Erythroblast (primary cell): ENCODE data around the gene LRRC9.

Source experiments
- GATA1 ChIP-seq: IDR thresholded peaks from 2 replicates; pipeline ENCODE4 v1.6.1; 2011; ENCODE audit warnings: low read depth, mild to moderate bottlenecking, control low read depth, low read length, moderate library complexity
- POLR2A ChIP-seq: IDR thresholded peaks from 2 replicates; pipeline ENCODE4 v1.6.1; 2011; ENCODE audit warnings: mild to moderate bottlenecking, low read length

- TF ChIP-seq POLR2A (no peak), GATA1 (no peak)
Observed at GRCh38 chr14:59897757-59898383, 22.1 kb upstream of the LRRC9 start.
